ENCODE data around the gene OR10A3.
"Not testable (repeated sequence)": the region's sequence is repeated elsewhere in the genome, so short reads cannot be mapped to it uniquely, and the experiment has no call there.

OR10A3 gene, protein sequence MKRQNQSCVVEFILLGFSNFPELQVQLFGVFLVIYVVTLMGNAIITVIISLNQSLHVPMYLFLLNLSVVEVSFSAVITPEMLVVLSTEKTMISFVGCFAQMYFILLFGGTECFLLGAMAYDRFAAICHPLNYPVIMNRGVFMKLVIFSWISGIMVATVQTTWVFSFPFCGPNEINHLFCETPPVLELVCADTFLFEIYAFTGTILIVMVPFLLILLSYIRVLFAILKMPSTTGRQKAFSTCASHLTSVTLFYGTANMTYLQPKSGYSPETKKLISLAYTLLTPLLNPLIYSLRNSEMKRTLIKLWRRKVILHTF

GRCh38 chr11:7941608-7942007 is at the start of gene OR10A3:
Gene OR10A3 (minus strand): TSS chr11:7941708. CDS start chr11:7939520, 2,188 bp downstream.
- no peak for DNase-seq

DNA sequence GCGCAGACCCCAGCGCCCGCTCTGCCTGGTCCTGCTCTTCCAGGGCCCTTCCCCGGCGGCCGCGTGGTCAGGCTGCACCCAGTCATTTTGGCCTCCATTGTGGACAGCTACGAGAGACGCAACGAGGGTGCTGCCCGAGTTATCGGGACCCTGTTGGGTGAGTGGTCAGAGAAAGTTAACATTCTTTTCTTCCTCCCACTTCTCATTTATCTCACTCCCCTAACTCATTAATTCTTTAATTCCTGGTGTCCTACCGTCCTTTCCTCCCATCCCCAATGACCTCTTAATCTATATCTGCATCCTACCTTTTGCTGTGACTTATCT is 46.0 kb upstream of the OR10A3 start:
- not testable (repeated sequence) for DNase-seq

DNA sequence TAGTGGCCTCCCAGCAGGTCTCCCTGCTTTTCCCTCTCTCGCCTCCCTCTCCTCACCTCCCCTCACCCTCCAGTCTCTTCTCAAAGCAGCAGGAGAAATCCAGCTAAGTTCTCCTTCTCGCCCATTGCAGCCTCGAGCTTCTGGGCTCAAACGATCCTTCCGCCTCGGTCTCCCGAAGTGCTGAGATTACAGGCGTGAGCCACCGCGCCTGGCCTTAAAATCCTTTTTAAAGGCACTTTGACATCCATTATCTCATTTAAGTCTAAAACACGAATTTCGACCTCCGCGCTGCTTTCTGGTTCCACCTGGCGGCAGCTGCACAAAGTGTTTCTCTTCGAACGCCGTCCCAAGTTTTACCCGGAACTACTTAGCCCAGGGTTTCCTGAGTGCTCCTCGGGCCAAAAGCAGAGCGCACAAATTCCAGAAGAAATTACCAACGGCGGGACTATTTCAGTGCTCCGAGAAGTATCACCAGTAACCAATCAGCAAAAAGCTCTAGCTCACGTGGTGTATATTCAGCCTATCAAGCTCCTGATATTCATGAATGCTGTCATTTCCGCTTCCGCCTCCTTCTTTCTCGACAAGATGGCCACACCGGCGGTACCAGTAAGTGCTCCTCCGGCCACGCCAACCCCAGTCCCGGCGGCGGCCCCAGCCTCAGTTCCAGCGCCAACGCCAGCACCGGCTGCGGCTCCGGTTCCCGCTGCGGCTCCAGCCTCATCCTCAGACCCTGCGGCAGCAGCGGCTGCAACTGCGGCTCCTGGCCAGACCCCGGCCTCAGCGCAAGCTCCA is 45.5 kb upstream of the OR10A3 start, which contains the start of gene EIF3F:
TSS of gene EIF3F (plus strand) at position 570 of the 792 bp plus-strand sequence. CDS start at position 586, 16 bp downstream.
- DNase-seq, result peak; percentile 95

GRCh38 chr11:7983832-7984590 is 42.5 kb upstream of the OR10A3 start:
- DNase-seq, result no peak

GRCh38 chr11:7982582-7983119 is 41.1 kb upstream of the OR10A3 start:
- no peak for DNase-seq

GRCh38 chr11:7981619-7982157 is 40.2 kb upstream of the OR10A3 start:
- DNase-seq, result no peak

DNA sequence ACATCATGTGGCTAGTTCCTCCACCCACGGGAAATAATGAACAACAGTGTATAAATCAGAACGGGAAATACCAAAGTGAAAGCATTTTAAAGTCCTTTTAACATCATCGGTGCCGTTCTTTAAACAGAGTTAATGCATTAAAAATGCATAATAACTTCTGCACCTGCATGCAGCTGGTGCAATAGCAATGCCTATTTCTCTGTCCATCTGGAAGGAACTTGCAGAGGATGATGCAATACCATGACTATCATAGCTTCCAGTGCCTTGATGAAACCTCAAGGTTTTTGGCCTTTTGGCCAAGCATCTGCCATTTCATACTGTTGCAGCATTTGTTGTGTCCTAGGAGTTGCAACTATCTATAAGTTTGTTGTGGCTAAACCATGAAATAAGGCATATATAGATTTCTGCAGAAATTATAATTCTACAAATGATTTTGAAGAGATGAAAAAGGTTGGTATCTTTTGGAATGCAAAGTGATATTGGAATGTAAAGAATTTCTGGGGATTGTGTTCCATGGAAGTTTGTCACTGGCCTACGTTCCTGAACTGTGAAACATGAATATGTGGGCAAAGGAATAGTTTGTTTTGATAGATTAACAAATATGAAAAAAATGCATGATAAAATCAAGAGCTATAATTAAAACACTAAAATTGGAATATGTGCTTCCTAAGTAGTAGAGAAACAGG is 35.9 kb upstream of the OR10A3 start:
- DNase-seq, result no peak

DNA sequence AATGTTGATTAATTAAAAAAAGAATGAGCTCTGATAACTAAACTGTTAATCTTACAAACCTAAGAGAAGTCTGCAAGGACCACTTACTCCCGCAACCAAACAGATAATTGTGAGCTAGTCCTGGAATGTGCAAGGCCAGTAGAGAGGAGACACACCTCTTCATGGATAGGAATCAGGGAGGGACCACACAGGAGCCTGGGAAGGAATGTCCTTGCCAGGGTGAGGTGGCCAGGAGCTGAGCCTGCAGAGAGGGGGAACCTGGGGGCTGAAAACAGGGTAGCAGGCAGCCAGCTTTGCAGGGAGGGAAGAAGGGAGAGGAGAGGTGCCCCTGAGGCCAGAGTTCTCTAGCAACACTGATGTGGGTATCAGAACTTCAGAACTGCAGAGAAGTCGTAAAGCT is 33.2 kb upstream of the OR10A3 start:
- DNase-seq, result no peak

- no peak for DNase-seq
Measured at GRCh38 chr11:7973011-7973410, 31.5 kb upstream of the OR10A3 start.

GRCh38 chr11:7971846-7972245 is 30.3 kb upstream of the OR10A3 start:
- no peak for DNase-seq

DNA sequence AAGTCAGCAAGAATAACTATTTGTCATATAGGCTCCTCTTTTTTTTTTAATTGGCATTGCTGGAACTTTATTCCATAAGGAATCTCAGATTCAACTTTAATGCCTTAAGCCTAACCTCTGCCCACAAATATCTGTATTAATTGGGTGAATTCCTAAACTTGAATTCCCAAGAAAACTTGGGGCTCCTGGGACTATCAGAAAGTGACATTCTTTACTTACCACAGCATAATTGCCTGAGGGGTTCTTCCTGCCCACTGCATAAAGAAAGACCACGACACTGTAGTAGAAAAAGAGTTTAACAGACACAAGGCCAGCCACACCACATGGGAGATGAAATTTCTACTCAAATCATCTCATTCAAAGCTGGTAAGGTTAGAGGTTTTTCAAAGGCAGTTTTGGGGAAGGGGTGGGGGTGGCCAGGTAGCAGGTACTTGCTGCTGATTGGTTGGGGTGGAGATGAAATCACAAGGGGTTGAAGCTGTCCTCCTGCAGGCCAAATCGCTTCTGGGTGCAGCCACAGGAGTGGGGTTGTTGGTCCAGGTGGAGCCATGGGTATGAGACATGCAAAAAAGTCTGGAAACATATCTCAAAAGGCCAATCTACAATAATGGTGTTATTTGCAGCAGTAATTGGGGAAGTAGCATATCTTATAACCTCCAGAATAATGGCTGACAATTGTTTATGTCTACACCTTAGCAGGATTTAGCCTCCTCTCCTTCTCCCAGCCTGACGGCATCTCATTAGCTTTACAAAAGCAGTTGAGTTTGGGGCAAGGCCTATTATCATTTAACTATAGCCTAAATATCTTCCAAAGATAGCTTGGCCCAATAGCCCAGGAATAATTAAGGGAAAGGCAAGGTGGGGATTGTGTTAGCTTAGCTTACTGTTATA is 28.5 kb upstream of the OR10A3 start:
- no peak for DNase-seq

- DNase-seq, result no peak
Measured at GRCh38 chr11:7968686-7969085, 27.2 kb upstream of the OR10A3 start.

GRCh38 chr11:7967826-7968225 is 26.3 kb upstream of the OR10A3 start:
- DNase-seq, result no peak

DNA sequence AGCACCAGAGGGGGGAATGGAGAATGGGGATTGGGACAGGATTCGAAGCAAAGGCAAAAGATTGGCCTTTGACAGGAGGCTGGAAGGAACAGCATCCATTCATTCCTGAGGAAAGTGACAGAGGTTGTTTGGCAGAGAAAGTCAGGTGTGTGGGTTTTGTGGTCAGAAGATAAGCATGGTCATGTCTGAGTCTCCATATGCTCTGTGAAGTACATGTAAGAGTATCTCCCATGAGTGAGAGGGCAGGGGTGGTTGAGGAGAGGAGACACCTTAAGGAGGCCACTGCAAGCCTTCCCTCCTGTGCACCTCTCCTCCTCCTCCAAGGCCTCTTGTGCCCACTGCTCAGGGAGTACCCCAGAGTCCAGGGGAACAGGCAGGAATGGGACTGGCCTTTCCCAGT is 25.6 kb upstream of the OR10A3 start:
- DNase-seq, result no peak

DNA sequence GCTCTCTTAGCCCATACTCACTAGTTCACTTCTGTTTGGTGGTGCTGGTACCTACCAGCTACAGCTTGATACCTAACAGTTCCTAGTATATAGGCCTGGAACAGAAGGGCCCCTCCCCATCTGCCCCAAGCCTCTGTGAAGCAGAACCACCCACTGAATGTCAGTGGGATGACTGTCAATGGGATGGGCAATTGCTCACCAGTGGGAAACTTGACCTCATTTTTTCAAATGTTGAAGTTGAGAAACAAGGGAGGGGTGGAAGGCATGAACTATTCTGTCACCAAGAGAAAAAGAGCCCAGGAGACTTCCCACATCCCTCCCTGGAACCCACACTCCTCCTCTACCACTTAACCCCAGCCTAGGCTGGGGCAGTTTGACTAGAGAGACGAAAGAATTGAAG is 23.9 kb upstream of the OR10A3 start, which contains the start of gene NLRP10:
TSS of gene NLRP10 (minus strand) at position 62 of the 400 bp plus-strand sequence. CDS start 1,952 bp downstream, outside the sequence.
- no peak for DNase-seq

DNA sequence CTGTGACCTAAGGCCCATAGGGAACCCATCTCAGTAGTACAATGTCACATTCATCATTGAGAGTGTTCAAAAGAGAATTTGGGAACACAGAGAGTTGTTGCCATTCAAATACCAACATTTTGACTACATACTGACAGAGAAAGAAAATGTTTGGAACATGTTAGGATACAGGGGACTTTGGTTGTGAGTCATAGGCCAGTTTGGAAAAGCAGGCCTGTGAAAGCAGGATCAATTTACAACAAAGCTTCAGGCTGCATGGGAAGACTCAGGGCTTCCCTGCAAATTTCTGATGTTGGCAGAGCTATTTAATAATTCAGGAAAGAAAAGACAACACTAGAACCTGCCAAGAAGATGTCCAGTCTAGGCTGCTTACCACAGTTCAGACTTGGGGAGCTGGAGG is 23.4 kb upstream of the OR10A3 start:
- no peak for DNase-seq

DNA sequence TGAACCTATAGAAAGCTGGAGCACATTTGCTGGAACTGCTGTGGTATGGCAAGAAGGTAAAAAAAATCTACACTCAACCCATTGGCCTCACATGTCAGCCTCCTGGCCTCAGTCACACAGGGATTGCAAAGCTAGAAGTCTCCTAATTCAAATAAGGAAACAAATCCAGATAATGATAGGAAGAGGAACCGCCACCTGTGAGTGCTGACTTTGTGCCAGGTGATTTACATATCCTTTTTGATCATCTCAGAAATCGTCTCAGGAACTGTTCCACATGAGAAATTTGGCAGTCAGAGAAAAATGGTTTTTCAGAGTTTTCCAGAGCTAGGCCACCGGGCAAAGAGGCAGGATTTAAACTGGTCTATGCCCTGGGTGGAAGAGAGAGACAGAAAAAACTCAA is 22.8 kb upstream of the OR10A3 start:
- DNase-seq, result no peak

DNA sequence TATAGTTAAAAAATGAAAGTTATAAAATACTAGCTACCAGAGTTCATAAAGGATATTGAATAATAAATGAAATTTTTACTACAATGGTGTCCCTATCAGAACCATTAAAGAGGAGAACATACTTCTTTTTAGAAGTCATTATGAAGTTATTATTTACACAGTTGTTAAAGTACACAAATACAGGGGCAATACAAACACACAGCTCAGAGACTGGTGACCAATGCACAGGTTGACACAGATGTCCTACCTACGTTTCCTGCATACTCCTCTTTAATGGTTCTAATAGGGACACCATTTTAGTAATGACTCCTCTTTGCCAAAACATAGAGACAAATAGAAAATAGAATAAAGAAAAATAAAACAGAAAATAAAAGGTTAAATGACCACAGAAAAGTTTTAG is 13.7 kb upstream of the OR10A3 start:
- no peak for DNase-seq

DNA sequence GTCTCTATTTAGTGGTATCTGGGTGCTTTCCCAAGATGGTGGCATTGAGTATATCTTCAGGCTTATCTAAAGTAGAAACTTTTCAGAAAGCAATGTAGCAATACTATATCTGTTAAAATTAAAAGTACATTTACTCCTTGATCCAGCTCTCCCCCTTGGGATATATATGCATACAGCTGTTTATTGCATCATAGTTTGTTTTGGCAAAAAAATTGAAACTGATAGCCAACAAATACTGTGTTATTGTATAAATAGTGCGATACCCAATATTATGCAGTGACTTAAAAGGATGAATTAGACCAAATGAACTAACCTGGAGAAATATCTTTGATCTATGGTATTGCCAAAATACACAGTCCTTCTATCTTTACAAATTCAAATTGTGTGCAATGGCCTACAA is 8.4 kb upstream of the OR10A3 start:
- no peak for DNase-seq

DNA sequence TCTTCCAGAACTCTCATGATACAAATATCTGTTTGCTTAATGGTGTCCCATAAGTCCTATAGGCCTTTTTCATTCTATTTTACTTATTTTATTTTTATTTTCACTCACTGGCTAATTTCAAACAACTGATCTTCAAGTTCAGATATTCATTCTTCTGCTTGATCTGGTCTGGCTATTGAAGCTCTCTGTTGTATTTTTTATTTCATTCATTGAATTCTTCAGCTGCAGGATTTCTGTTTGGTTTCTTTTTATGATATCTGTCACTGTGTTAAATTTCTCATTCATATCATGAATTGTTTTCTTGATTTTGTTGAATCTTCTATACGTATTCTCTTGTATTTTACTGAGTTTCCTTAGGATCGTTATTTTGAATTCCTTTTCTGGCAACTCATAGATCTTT is 2.6 kb upstream of the OR10A3 start:
- DNase-seq, result no peak

DNA sequence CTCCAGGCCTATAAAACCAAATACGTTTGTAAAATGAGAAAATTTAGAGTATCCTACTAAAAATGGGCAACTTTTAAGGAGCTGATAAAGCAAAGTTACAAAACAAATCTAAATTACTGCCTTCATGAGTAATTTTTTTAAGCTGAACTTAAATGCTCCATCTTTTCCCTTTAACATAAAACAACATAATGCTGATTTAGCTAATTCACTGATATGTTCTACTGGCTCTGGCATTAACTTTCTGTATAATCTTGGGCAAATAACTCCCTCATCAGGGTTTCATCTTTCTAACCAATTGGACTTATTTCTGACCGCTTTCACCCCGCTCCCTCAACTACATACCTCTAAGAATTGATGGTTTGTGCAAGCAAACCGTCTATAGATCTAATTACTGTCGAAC is 362 bp downstream of the OR10A3 start:
- DNase-seq, result no peak
